ENCODE data around the gene SMIM44.

SMIM44 gene

DNA sequence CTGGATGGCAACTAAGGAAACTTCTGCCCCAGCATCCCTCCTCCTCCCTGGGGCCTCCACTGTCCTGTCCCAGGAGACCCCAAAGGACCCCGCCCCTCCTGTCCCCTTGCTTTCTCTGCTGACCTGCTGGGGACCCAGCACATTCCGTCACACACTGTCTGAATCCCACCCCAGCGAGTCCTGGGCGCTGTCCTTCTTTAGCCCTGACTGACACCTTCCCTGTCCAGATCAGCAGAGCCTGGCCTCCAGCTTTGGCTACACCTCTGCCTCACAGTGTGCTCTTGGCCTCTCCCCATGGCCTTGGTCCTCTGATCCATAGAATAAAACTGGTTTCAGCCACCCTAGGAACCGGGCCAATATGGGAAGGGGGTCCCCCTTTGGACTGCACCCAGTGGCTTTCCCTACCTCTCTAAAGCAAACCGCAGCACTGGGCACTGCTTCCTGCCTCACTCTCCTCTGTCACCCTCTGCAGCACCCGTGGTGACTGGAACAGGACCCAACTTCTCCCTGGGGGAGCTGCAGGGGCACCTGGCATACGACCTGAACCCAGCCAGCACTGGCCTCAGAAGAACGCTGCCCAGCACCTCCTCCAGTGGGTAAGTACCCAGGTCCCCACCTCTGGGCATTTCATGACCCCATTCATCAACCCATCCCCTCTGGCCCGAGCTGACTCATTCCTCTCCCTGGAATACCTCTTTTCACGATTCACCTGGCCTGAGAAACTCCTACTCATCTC, 49.3 kb downstream of the SMIM44 start:
- no peak for DNase-seq

- DNase-seq = no peak
Measured at GRCh38 chr19:3433313-3433712, 49.9 kb downstream of the SMIM44 start.

Data from activated CD4-positive, alpha-beta T cell treated with anti-CD3 and anti-CD28 coated beads, Interleukin-2, amount 50 U/mL, for 1 hour (primary cell).